ENCODE data around the gene SDC1. TPM values are rescaled to one million over a fixed set of nuclear protein-coding genes. Genes with fewer than 3 reads are reported as not detected.

Gene SDC1
- total RNA-seq, 4 donors from 2014 or later, result 355 to 757 (median 496) TPM

DNA sequence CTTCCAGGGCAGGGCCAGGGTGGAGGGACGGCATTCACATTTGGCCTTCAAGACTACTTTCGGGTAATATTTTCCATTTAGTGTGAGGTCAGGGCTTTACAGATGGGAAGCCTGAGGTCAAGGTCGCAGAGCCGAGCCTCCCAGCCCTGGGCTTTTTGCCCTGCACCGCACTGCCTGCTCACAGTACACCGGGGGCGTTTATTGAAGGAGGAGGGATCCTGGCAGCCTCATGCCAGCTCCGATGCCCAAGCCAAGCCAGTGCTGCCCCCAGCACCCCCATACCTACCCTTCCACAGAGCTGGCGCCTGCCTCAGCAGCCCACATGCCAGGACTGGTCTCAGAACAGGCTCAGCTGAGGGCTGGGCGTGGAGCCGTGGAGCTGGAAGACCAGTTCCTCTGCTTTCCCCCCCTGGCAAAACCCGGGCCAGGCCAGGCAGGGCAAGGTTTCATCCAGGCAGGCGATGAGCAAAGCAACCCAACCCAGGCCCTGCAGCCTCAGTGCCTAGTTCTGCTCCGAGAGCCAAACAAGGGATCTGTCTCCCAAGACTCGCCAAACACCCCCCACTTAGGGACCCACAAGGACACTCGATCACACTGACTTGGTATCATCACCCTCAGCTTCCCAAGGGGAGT, 11.9 kb downstream of the SDC1 start:
- peak overlapping the region; percentile 6 to 44 (median 32) for H3K4me3 ChIP-seq
- H3K36me3 ChIP-seq, result no peaks in the 10 kb centered on the region
- H3K4me1 ChIP-seq, result peaks cover 49 to 100% (median 74%) of the 10 kb centered on the region in 3 donors
- H3K27ac ChIP-seq, result peak overlapping the region; percentile 91 to 97 (median 94)
- 40 to 57% methylated on average over 1 to 8 of the region's 16 CpGs for WGBS, 2 donors
- intact Hi-C loops (cut with DNase I), result no loop called here
- no peaks in the 10 kb centered on the region for H3K9me3 ChIP-seq
- TF ChIP-seq CTCF (IDR thresholded peaks at IDR 0.05) (no peak), POLR2A (IDR thresholded peaks at IDR 0.05) (peak in 2 of 4 donors; percentile 13 to 33)
- no peak for DNase-seq
- H3K27me3 ChIP-seq, result no peaks in the 10 kb centered on the region

GRCh38 chr2:20212459-20212870, 12.5 kb downstream of the SDC1 start:
- Histone ChIP-seq H3K9me3 (no peaks in the 10 kb centered on the region), H3K4me3 (peak overlapping the region; percentile 6 to 44 (median 32)), H3K27me3 (no peaks in the 10 kb centered on the region), H3K4me1 (peaks cover 54 to 100% (median 78%) of the 10 kb centered on the region in 3 donors), H3K36me3 (no peaks in the 10 kb centered on the region), H3K27ac (peak overlapping the region; percentile 91 to 97 (median 94))
- DNase-seq, result no peak
- 31 to 40% methylated on average over 6 of the region's 11 CpGs for WGBS, 2 donors
- intact Hi-C loops (cut with DNase I), result no loop called here
- TF ChIP-seq POLR2A (IDR thresholded peaks at IDR 0.05), result peak in 1 of 4 donors; percentile 18
- TF ChIP-seq CTCF (IDR thresholded peaks at IDR 0.05), result no peak

DNA sequence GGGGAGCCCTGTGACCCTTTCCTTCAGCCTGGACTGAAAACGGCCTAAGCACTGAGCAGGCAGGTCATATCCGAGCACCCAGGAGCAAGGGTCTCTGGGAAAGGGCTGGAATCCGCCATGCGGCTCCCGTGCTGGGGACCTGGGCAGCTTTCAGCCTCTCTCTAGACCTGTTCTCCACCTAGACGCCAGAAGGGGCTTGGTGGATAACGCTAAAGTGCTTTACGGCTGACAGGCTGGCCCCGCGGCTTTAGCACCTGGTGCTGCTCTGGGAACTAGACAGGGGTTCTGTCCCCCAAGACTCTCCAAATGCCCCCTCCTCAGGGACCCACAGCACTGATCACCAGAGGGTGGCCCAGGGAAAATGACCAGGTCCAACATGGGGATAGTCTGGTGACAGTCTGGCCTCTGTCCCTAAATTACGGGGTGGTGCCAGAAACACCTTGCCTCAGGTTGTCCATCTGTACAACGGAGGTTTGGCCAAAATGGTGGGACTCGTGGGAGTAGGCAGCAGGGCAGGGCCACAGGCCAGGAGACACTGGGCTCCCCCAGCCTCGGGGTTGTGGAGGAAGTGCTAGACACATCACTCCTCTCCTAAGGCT, 13.0 kb downstream of the SDC1 start:
- peaks cover 0 to 3% (median 0%) of the 10 kb centered on the region in 3 donors for H3K36me3 ChIP-seq
- TF ChIP-seq CTCF (IDR thresholded peaks at IDR 0.05) (no peak), POLR2A (IDR thresholded peaks at IDR 0.05) (no peak)
- intact Hi-C loops (cut with DNase I), result no loop called here
- 33 to 38% methylated on average over 3 to 5 of the region's 14 CpGs for WGBS, 2 donors
- peak overlapping the region; percentile 91 to 97 (median 94) for H3K27ac ChIP-seq
- DNase-seq, result no peak
- peaks cover 54 to 100% (median 83%) of the 10 kb centered on the region in 3 donors for H3K4me1 ChIP-seq
- no peaks in the 10 kb centered on the region for H3K27me3 ChIP-seq
- no peaks in the 10 kb centered on the region for H3K9me3 ChIP-seq
- H3K4me3 ChIP-seq, result peak overlapping the region in 2 of 4 donors; percentile 35 to 44

GRCh38 chr2:20211420-20211819, 13.5 kb downstream of the SDC1 start:
- H3K27me3 ChIP-seq, result no peaks in the 10 kb centered on the region
- no peak for DNase-seq
- H3K27ac ChIP-seq, result peak overlapping the region; percentile 91 to 97 (median 94)
- H3K4me3 ChIP-seq, result no peak overlapping the region
- WGBS, 2 donors, result 87% methylated on average over 6 of the region's 12 CpGs; no CpG with 5 or more reads in 1 of the 2 donors
- TF ChIP-seq POLR2A (IDR thresholded peaks at IDR 0.05), result no peak
- TF ChIP-seq CTCF (IDR thresholded peaks at IDR 0.05), result no peak
- peaks cover 0 to 9% (median 0%) of the 10 kb centered on the region in 3 donors for H3K36me3 ChIP-seq
- no peaks in the 10 kb centered on the region for H3K9me3 ChIP-seq
- intact Hi-C loops (cut with DNase I), result no loop called here
- peaks cover 52 to 100% (median 82%) of the 10 kb centered on the region in 3 donors for H3K4me1 ChIP-seq

- Histone ChIP-seq H3K4me1 (peaks cover 45 to 100% (median 82%) of the 10 kb centered on the region in 3 donors), H3K27ac (peak overlapping the region; percentile 91 to 97 (median 94)), H3K4me3 (no peak overlapping the region), H3K36me3 (peaks cover 0 to 10% (median 0%) of the 10 kb centered on the region in 3 donors), H3K27me3 (no peaks in the 10 kb centered on the region), H3K9me3 (no peaks in the 10 kb centered on the region)
- no peak for TF ChIP-seq CTCF (IDR thresholded peaks at IDR 0.05)
- no peak for TF ChIP-seq POLR2A (IDR thresholded peaks at IDR 0.05)
- DNase-seq, result no peak
- intact Hi-C loops (cut with DNase I), result no loop called here
- WGBS, 2 donors, result 73% methylated on average over 5 of the region's 8 CpGs; no CpG with 5 or more reads in 1 of the 2 donors
Measured at GRCh38 chr2:20210462-20210861, 14.5 kb downstream of the SDC1 start.
